HG03521 (cell line): Measurements from ENCODE around the gene ARHGAP42.

Experiments used
- ATAC-seq: cut with Tn5 transposase; IDR thresholded peaks from one replicate; pipeline ENCODE4 v1.9.1; 2021; ENCODE audit warnings: mild to moderate bottlenecking, moderate library complexity; ENCODE audit not compliant: unreplicated experiment

The ARHGAP42 gene

DNA sequence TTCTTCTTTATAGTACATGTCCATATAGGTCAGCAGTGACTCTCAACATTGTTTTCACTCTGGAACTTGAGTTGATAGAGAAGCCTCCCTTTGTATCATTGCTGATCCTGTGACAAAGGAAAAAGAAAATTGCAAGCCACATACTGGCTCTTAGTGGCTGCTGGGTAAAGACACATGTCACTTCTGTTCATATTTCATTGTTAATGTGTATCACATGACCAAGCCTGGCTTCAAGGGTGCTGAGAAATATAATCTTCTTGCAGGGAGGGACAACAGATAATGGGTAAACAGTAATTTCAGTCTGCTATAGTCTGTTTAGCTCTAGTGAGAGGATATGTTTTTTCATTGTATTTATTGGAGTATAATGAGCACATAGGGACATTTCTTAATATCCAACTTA lies 269.3 kb downstream of the ARHGAP42 start:
- no peak for ATAC-seq

DNA sequence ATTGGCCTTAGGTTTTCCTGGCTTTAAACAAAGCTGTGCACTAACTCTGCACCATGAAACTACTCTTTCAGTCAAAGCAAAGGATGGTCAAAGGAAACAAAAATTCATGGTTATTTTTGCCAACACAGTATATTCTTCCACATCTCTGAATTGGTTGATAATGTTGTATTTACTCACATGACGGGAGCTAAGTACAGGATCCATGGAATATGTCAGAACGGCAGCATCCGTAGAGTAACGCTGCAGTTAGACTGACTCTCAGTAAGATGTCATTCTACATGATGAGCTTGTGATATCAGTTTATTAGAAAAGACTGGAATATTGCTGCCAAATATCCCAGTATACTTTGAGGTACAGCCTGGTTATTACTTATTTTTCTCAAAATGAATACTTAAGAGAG lies 270.4 kb downstream of the ARHGAP42 start:
- ATAC-seq = no peak

DNA sequence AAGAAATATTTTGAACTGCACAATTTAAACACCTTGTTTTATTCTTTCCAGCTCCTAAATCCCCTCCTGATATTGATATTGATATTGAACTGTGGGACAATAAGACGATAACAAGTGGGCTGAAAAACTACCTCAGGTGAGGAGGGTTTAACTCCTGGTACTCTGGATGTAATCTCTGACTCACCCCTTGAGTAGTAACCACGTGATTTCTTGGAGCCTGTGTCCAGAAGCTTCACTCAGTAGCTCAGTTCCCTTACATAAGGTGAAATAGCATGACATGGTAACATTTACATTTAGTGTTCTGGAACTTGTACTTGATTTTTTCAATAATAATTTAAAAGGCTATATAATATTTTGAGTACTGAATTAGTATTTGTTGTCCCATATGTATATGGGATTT lies 274.5 kb downstream of the ARHGAP42 start:
- no peak for ATAC-seq

DNA sequence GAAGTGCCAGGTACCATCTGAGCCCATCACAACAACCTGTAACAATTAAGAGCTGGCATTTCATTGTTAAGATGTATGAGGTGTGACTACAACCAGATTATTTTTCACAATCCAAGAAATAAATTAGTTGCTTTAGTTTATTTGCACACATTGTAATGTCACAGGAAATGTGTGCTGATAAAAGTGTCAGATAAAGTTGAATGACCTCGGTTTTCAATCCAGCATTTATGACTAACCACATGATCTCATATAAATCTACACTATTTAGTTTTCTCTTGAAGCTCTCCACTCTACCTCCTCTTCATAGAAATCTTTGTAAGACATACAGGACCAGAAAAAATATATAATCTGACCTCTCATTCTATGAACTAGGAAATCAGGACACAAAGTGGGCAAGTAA lies 276.3 kb downstream of the ARHGAP42 start:
- ATAC-seq = no peak

DNA sequence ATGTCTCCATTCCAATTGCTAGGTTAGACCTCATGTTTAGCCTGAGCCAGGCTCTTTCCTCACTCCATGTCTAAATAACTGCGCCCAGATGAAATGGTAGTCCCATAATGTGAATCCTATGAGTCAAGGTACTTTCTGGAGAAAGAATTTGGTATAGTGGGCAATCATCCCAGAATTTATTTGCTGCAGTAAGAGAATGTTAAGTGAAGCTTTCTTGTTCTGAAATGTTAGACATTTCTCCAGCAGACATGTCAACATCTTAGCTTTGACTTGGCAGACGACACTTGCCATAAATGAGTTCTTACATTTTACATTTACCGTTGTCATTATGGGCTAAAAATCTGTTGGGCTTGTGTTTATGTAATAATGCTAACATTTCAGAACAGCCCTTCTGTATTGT lies 277.3 kb downstream of the ARHGAP42 start:
- no peak for ATAC-seq

DNA sequence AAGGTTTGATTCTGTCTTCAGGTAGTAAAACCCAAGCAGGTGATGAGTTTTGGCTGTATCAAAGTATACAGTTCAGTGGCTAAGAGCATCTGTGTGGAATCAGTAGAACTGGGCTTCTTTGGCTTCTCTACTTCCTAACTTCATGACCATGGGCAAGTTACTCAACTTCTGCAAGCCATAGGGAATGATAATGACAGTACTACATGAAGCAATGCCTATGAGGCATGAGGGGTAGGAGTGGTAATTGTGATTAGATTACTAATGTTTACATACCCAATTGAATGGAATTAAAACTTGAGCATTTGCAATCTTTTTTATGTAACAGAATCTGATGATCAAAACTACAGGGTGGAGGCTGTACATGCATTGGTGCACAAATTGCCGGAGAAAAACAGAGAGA lies 278.3 kb downstream of the ARHGAP42 start:
- no peak for ATAC-seq

DNA sequence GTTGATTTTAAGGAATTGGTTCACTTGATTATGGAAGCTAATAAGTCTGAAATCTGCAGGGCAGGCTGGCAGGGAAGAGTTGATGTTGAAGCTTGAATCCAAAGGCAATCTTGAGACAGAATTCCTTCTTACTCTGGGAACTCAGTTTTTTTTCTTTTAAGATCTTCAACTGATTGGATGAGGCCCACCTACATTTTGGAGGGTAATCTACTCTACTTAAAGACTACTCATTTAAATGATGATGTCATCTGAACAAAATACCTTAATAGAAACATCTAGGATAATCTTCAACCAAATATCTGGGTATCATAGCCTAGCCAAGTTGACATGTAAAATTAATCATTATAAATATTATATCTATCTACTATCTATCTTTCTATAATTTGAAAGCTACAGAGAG lies 279.3 kb downstream of the ARHGAP42 start:
- ATAC-seq = no peak

DNA sequence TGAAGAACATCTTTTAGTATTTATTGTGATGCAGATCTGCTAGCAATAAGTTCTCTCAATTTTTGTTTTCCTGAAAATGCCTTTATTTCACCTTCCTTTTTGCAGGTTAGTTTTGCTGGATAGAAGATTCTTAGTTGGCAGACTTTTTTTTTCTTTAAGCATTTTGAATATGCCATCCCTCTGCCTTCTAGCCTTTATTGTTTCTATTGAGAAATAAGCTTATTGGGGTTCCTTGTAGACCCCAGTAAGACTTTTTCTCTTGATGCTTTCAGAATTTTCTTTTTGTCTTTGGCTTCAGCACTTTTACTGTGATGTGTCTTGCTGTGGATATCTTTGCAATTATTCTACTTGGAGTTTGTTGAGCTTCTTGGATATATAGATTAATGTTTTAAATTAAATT lies 281.9 kb downstream of the ARHGAP42 start:
- ATAC-seq = no peak

DNA sequence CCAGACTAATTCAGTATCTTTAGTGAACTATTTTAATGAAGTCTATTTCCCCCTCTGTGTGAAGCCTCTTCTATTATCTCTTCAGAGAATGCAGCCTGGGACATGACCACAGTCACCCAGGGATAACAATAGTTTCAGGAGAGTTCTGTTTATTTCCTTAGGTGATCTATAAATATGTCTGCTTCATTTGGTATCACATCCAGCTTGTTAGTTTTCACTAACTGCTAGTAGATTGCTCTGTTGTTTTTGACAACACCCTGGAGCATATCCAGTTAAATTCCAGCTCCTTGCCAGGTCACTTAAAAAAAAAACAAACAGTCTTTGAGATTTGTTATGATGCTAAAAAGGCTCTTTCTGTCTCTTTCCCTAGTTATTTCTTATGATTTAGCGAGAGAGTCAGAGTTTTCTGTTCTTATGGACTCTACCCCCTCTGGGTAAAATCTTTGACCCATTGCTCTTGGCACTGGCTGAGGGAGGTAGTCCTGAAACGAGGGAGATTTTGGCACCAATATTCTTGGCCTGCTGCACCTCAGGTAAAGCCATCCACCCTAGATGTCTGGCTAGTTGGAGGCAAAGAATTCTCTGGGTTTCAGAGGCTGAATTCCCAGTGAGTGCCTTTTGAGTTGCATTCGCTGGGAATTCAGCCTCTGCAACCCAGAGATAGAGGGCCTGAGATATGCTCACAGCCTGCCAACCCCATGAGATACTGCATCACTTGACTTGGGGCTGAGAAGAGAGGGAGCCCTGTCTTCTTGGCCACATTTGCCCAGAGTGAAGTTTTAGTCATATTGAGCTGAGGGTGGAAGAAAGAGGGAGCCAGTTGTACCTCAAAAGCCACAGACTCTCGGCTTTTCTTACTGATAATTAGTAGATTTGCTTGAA lies 283.4 kb downstream of the ARHGAP42 start:
- no peak for ATAC-seq

DNA sequence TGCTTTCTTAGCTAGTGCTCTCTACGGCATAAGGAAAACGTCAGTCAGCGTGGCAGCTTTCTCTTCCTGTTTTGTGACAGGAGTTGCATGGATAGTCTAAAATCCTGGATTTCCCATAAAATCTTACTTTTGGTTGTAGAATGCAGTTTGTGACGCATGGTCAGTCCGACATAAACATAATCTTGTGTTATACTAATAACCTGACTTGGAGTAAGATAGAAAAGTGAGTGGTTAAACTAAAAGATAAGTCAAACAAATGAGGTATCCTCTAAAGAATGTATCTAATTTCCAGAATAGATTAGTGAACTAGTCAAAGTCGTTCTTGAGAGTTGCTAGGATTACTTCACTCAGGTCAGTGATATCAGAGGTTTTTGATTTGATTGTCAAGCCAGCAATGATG lies 285.0 kb downstream of the ARHGAP42 start:
- no peak for ATAC-seq

DNA sequence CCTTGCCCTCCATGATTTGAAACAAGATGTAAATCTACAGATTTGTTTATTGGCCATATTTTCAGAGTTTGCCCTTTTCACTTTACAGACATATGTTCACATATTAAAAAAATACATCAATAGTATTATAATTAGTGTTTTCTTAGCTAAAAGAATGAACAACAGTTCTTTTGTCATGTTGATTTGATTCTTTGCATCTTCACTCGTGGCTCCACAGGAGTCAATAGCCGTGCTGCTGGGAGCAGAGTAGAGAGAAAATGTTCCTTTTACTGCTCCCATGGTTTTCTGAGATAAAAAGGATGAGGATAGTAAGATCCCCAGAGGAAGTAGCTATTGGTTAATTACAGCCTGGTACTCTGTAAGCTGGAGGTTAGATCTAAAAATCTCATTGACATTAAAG lies 291.4 kb downstream of the ARHGAP42 start:
- no peak for ATAC-seq

DNA sequence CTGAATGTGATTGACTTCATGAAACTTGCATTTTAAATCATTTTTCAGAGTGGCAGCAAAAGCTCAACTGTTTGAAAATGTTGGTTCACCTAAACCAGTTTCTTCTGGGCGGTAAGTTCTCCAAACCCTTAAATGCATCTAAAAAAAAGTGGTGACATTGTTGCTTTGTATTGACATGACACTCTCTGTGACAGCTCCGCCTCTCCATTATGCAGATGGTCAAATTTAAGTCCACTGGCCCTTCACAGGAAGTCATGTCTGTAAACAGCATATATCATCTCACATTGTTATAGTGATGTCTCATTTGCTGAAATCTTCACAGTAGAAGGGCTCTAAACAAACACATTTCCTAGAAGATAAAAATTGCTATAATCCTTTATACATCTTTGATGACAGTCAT lies 291.9 kb downstream of the ARHGAP42 start:
- no peak for ATAC-seq

DNA sequence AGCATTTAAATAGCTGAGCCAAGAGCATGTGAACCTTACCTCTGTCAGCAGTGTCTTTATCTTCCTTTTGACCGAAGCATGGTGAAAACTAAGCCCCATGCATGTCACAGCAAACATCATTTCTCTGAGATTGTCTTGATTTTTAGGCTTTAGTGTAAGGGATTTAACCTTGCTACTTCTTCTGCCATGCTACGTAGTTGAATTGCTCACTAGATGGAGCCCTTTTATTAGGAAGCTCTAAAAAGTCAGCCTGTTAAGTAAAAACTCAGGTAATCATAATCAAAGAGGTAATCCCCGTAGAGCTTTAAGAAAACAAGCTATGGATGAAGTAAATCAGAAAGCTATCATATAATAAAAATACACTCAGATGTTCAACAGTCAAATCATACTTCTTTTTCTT lies 293.1 kb downstream of the ARHGAP42 start:
- ATAC-seq = no peak

DNA sequence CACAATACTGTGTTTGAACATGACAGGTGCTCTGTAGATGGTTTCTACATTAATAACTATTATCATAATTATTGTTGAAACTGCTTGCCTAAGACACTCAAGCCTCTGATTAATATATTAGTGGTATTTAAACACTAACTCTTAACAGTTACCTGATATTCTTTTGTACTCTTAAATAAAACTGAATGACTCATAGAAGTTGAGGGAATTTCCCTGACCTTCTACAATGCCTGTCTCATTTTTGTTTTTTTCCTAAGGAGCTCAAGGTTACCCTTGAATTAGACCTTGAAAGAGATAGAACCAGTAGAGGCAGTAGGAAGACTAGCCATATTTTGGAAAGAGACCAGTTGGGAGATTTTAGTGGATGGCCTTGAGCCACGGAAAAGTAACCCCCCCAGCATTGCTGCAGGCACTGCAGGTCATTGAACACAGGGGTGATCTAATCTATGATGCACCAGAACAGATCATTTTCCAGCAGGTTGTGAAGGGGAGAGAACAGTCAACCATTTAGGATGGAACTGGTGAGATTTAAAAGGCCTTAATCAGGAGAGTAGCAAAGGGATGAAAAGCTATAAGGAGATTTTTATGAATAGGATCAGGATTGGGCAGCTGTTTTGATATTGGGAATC lies 294.2 kb downstream of the ARHGAP42 start:
- ATAC-seq = no peak

DNA sequence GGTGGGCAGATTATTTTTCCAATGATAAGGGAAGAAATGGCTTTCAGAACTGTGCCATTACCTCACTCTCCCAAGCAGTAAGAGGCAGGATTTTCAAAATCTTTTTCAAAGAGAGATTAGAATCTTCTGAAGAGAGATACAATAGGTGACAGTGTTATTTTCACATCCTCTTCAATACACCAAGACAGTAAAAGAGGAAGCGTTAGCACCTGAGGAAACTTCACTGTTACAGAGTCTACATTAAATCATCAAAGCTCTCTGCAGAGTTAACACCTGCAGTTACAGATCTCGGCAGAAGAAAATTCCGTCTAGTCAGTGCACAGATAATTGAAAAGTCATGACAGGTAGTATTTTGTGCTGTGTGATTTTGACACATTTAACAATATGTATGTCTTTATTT lies 297.6 kb downstream of the ARHGAP42 start:
- ATAC-seq = peak; percentile 68

DNA sequence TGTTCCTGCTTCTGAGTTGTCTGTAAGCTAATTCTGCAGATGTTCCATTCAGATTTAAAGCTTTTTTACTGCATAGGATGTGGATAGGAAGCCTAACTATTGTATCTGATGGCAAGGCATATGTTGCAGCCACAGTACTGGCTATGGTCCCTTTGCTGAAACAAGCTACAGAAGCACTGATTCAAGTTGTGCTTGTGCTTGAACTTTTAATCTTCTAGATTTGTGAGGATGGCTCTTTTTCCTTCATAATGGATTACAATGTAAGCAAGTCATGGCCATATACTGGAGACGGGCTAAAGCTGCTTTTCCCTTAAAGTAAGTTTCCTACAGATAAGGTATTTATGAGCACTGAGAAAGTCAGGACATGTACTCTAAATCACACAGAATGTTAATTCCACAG lies 303.8 kb downstream of the ARHGAP42 start:
- no peak for ATAC-seq

DNA sequence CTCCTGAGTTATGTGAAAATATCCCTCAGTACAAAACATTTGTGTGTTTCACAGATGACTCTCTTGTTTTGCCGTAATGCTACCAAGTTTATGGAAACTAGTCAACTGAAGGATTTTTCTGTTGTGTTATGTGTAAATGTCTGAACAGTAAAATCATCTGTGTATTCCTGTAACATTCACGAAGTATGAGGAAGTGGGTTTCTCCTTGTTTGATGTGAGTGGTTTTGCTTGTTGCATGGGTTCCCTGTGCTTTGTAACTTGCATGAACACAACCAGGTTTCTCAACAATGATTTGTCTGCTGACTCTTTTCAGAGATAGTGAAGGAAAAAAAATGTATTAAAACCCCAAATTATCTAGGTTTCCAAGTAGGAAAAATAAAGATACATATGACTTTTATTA lies 304.5 kb downstream of the ARHGAP42 start:
- ATAC-seq = no peak

DNA sequence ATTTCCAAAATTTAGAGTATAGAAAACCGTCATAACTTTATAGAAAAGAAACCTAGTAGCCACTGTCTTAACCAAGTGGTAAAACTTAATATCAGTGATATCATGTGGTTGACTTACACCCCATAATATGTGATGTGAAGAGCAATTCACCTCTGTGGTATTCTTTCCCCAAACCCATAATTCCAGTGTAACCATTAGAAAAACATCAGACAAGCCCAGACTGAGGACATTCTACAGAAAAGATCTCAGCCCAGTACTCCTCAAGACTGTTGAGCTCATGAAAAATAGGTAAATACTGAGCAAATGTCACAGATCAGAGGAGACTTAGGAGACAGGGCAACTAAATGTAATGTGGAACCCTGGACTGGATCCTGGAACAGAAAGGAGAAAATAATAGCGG lies 307.9 kb downstream of the ARHGAP42 start:
- no peak for ATAC-seq

DNA sequence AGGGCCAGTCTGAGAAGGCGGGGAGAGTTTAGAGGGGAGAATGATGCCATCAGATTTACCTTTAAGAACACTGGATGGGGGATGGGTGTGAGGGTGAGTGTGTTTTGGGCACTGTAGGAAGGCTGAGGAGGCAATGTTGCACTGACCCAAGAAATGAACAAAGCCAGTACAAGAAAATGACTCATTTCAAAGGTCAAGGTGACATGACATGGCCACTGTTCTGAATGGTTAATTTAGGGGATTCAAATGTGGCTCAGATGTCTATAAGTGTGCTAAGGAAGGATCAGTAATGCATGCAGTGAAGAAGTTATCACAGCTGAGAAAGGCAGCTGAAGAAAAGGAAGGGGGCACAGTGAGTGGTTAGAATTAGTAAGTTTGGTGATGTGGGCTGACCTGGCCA lies 312.7 kb downstream of the ARHGAP42 start:
- no peak for ATAC-seq

DNA sequence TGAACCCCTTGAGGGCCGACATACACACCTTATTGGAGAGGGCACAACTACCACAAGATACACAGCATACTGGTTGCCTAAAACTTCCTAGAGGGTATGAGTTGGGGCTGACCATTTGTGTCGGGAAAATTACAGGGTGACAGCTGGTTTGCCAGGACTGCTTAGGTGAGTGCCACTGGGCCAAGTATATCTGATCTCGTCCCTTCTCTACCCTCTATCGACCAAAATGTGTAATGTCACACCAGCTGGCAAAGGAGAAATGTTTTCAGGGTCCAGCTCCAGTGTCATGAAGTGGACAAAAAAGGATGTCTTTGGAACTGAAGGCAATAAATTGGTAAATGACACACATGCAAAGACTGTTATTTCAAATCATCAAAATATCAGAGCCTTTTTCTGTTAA lies 316.4 kb downstream of the ARHGAP42 start:
- peak; percentile 70 for ATAC-seq

DNA sequence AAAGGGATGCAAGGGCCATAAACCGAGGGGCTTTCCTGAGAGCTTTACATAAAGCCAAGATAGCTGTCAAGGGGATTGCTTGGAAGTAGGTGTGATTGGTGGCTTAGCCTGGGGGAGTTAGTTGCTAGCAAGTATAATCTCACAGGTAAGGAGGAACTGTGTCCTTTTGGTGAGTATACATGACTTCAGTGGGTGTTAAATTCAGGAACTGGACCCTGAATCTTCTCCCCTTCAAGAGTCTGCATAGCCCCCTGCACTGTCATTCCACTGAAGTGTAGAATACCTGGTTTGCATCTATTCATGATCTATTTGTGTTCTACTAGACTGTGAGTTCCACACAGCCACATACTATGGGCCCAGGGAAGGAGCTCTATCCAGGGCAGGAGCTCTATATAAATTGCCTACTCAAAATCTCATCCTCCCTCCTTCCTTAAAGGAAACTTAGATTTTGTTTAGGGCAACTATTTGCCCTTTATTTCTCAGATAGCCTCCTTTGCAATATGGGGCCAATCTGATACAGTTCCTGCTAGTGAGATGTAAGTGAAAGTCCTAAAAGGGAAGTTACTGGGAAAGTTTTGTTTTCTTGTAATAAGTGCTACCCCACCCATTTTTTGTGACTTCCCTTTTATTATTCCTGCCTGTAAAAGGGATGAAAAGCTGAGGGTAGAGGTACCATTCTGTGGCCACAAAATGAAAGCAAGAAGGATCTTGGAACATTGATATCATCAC lies 322.0 kb downstream of the ARHGAP42 start:
- ATAC-seq = no peak

DNA sequence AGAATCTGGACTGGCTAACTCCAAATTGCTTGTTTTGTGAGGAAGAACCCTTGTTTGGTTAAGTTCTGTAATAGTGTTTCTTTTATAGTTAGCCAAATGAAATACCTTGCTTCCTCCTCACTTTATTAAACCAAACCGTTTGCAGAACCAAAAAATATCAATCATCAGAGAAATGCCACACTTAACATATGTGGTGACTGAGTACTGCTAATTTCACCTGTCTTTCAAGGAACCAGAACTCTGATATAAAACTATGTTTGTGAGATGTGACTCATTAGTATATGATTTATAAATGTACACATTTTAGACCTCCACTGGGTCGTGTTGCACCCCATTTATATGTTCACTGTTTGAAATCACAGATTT lies 322.6 kb downstream of the ARHGAP42 start:
- no peak for ATAC-seq
